ENCODE measurements around the gene TEDDM1. TPM values are rescaled to one million over a fixed set of nuclear protein-coding genes. Genes with fewer than 3 reads are reported as not detected.

TEDDM1 gene
- total RNA-seq, 1 donor from 2014 or later: not detected

GRCh38 chr1:182395906-182396305, 4.6 kb downstream of the TEDDM1 start:
- H3K27ac ChIP-seq: peak overlapping the region; percentile 70
- H3K36me3 ChIP-seq: no peaks in the 10 kb centered on the region
- H3K9me3 ChIP-seq: no peaks in the 10 kb centered on the region
- H3K27me3 ChIP-seq: no peaks in the 10 kb centered on the region
- no peak overlapping the region for H3K4me3 ChIP-seq
- no peak for DNase-seq (ENCODE audit: extremely low spot score in 2 of 2)
- peaks cover 26% of the 10 kb centered on the region for H3K4me1 ChIP-seq
- TF ChIP-seq POLR2AphosphoS5 (IDR thresholded peaks at IDR 0.05; ENCODE audit: insufficient read depth in 1 of 2, low read depth in 1 of 2) (no peak), POLR2A (IDR thresholded peaks at IDR 0.05) (no peak)
- TF ChIP-seq, protein P1, sequence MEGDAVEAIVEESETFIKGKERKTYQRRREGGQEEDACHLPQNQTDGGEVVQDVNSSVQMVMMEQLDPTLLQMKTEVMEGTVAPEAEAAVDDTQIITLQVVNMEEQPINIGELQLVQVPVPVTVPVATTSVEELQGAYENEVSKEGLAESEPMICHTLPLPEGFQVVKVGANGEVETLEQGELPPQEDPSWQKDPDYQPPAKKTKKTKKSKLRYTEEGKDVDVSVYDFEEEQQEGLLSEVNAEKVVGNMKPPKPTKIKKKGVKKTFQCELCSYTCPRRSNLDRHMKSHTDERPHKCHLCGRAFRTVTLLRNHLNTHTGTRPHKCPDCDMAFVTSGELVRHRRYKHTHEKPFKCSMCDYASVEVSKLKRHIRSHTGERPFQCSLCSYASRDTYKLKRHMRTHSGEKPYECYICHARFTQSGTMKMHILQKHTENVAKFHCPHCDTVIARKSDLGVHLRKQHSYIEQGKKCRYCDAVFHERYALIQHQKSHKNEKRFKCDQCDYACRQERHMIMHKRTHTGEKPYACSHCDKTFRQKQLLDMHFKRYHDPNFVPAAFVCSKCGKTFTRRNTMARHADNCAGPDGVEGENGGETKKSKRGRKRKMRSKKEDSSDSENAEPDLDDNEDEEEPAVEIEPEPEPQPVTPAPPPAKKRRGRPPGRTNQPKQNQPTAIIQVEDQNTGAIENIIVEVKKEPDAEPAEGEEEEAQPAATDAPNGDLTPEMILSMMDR (IDR thresholded peaks at IDR 0.05): no peak
- intact Hi-C loops (cut with DNase I): loop anchor here (5.0 to 10.0 kb wide), 2 partner anchors 101 to 314 kb away; no protein-coding TSS in a partner anchor

GRCh38 chr1:182394055-182394775, 6.3 kb downstream of the TEDDM1 start:
- Histone ChIP-seq H3K27me3 (no peaks in the 10 kb centered on the region), H3K4me3 (no peak overlapping the region), H3K4me1 (peaks cover 26% of the 10 kb centered on the region), H3K27ac (peak overlapping the region; percentile 97), H3K36me3 (peaks cover 0 to 17% of the 10 kb centered on the region in 2 donors), H3K9me3 (no peaks in the 10 kb centered on the region)
- intact Hi-C loops (cut with DNase I): loop anchor here (10.0 kb wide), 1 partner anchor 99 kb away; no protein-coding TSS in a partner anchor
- TF ChIP-seq, protein P1 (IDR thresholded peaks at IDR 0.05): no peak
- no peak for TF ChIP-seq POLR2A (IDR thresholded peaks at IDR 0.05)
- no peak for DNase-seq (ENCODE audit: extremely low spot score in 2 of 2)

GRCh38 chr1:182392050-182393028, 8.1 kb downstream of the TEDDM1 start:
- Histone ChIP-seq H3K27me3 (no peaks in the 10 kb centered on the region), H3K4me3 (peak overlapping the region; percentile 81 to 88), H3K36me3 (peaks cover 0 to 35% of the 10 kb centered on the region in 2 donors), H3K27ac (peak overlapping the region; percentile 97), H3K4me1 (peaks cover 38% of the 10 kb centered on the region), H3K9me3 (no peaks in the 10 kb centered on the region)
- intact Hi-C loops (cut with DNase I): loop anchor here (10.0 kb wide), 1 partner anchor 98 kb away; no protein-coding TSS in a partner anchor
- TF ChIP-seq, protein P1 (IDR thresholded peaks at IDR 0.05): no peak
- no peak for TF ChIP-seq POLR2AphosphoS5 (IDR thresholded peaks at IDR 0.05; ENCODE audit: insufficient read depth in 1 of 2, low read depth in 1 of 2)
- no peak for TF ChIP-seq POLR2A (IDR thresholded peaks at IDR 0.05)
- no peak for DNase-seq (ENCODE audit: extremely low spot score in 2 of 2)

DNA sequence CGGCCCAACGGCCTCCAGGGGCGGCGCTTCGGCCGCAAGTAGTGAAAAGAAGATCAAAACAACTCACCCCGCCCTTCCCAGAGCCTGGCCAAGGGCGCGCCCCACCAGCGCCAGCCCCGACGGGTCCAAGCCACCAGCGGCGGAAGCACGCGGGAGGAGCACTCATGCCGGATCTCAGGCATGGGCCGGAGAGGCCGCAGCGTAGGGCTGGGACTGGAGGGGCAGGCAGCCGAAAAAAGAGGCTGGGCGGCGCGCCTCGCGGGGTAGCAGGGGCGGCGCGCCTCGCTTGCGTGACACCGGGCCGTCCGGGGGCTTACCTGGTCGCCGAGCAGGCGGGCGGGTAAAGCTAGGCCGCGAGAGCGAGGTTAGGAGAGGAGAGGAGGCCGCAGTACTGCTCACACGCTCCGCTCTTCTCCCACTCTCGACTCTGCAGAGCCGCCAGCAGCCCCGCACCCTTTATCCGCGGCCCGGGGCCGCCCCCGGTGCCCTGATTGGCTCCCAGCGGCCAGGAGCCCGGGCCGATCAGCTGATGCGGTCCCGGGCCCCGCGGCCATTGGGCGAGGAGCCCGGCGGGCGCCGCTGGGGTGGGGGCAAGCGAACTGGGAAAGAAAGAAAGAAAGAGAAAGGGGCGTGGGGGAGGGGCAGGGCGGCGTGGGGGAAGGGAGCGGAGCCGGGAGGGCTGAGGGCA, 9.0 kb downstream of the TEDDM1 start, which contains the start of gene GLUL:
Gene GLUL (minus strand): TSS at position 429 of the 688 bp plus-strand sequence. CDS start 3,053 bp downstream, outside the sequence.
- Histone ChIP-seq H3K27ac (peak within 1 kb of the TSS; percentile 97), H3K36me3 (peaks cover 0 to 44% of the 10 kb centered on the region in 2 donors), H3K4me3 (peak within 1 kb of the TSS; percentile 81 to 88), H3K4me1 (peaks cover 41% of the 10 kb centered on the region), H3K9me3 (no peaks in the 10 kb centered on the region), H3K27me3 (no peaks in the 10 kb centered on the region)
- peak in 1 of 2 donors; percentile 97 for DNase-seq (ENCODE audit: extremely low spot score in 2 of 2)
- intact Hi-C loops (cut with DNase I): loop anchor here (1.0 to 10.0 kb wide), 3 partner anchors 97 to 247 kb away; no protein-coding TSS in a partner anchor
- TF ChIP-seq POLR2AphosphoS5 (IDR thresholded peaks at IDR 0.05; ENCODE audit: insufficient read depth in 1 of 2, low read depth in 1 of 2): peak in 1 of 2 donors; percentile 99
- peak; percentile 72 to 99 for TF ChIP-seq POLR2A (IDR thresholded peaks at IDR 0.05)
- TF ChIP-seq, protein P1 (IDR thresholded peaks at IDR 0.05): no peak
